HEK293T (cell line): ENCODE measurements around the gene CDS1.
"Not testable (repeated sequence)": the region's sequence is repeated elsewhere in the genome, so short reads cannot be mapped to it uniquely, and the experiment has no call there.

ENCODE experiments used
- CTCF ChIA-PET: fragments of 350-600 bp; formaldehyde crosslinking; extraction: SDS; loops from one replicate; lab custom pipeline; 2021; ENCODE audit warnings: antibody characterized with exemption, inconsistent platforms; lab: Yijun Ruan, JAX
- POLR2A ChIA-PET: fragments of 350-600 bp; formaldehyde crosslinking; extraction: SDS; loops from one replicate; lab custom pipeline; 2020; ENCODE audit warnings: antibody characterized with exemption, inconsistent platforms; lab: Yijun Ruan, JAX
- DNase-seq: peaks from one replicate; pipeline ENCODE4 v3.0.0; 2012; ENCODE audit warnings: mixed read lengths; ENCODE audit errors: extremely low spot score
- ARNT ChIP-seq: fragments of 450-650 bp; IDR thresholded peaks from 2 replicates; pipeline ENCODE4 v1.6.1; 2017; ENCODE audit warnings: mild to moderate bottlenecking
- BHLHE40 ChIP-seq: fragments of 450-650 bp; IDR thresholded peaks from 2 replicates; pipeline ENCODE4 v1.6.1; 2016; ENCODE audit warnings: mild to moderate bottlenecking, moderate library complexity, borderline replicate concordance
- CTBP1 ChIP-seq: fragments of 450-650 bp; IDR thresholded peaks from 2 replicates; pipeline ENCODE4 v1.6.1; 2016; ENCODE audit warnings: borderline replicate concordance
- ELF4 ChIP-seq: fragments of 450-650 bp; IDR thresholded peaks from 2 replicates; pipeline ENCODE4 v1.6.1; 2017; ENCODE audit warnings: antibody characterized with exemption
- FOXA1 ChIP-seq: fragments of 450-650 bp; IDR thresholded peaks from 2 replicates; pipeline ENCODE4 v1.6.1; 2016; ENCODE audit warnings: mild to moderate bottlenecking
- FOXK2 ChIP-seq: fragments of 450-650 bp; IDR thresholded peaks from 2 replicates; pipeline ENCODE4 v1.6.1; 2016; ENCODE audit warnings: mild to moderate bottlenecking
- FOXM1 ChIP-seq: fragments of 450-650 bp; IDR thresholded peaks from 2 replicates; pipeline ENCODE4 v1.6.1; 2017; ENCODE audit warnings: mild to moderate bottlenecking, borderline replicate concordance
- HDGF ChIP-seq: fragments of 450-650 bp; IDR thresholded peaks from 2 replicates; pipeline ENCODE4 v1.6.1; 2017; ENCODE audit warnings: antibody characterized with exemption, borderline replicate concordance
- L3MBTL2 ChIP-seq: fragments of 450-650 bp; conservative IDR thresholded peaks from 2 replicates; pipeline ENCODE4 v1.6.1; 2016; ENCODE audit warnings: mild to moderate bottlenecking
- LEF1 ChIP-seq: fragments of 450-650 bp; IDR thresholded peaks from 2 replicates; pipeline ENCODE4 v1.6.1; 2017; ENCODE audit warnings: mild to moderate bottlenecking, borderline replicate concordance
- NFRKB ChIP-seq: fragments of 450-650 bp; IDR thresholded peaks from 2 replicates; pipeline ENCODE4 v1.6.1; 2016; ENCODE audit warnings: mild to moderate bottlenecking, moderate library complexity
- PKNOX1 ChIP-seq: fragments of 450-650 bp; IDR thresholded peaks from 2 replicates; pipeline ENCODE4 v1.6.1; 2016
- SP1 ChIP-seq: fragments of 450-650 bp; IDR thresholded peaks from 2 replicates; pipeline ENCODE4 v1.6.1; 2017
- SUZ12 ChIP-seq: fragments of 450-650 bp; IDR thresholded peaks from 2 replicates; pipeline ENCODE4 v1.6.1; 2016; ENCODE audit warnings: mild to moderate bottlenecking
- TARDBP ChIP-seq: fragments of 450-650 bp; IDR thresholded peaks from 2 replicates; pipeline ENCODE4 v1.6.1; 2016
- ZNF384 ChIP-seq: fragments of 450-650 bp; IDR thresholded peaks from 2 replicates; pipeline ENCODE4 v1.6.1; 2016

Gene CDS1

GRCh38 chr4:84582988-84583875, at the start of gene CDS1:
Gene CDS1, plus strand, starts transcription at chr4:84583127. Its CDS starts 275 bp downstream, at chr4:84583402.
- ChIA-PET POLR2A (interaction anchor here (0.6 to 1.1 kb wide), 3 partner anchors 11 to 383 kb away, joined by 3 to 5 read pairs (median 3); partner anchors contain the start of genes NKX6-1 and WDFY3), CTCF (interaction anchor here (0.9 to 1.6 kb wide), 3 partner anchors 9 to 388 kb away, joined by 3 read pairs; no protein-coding TSS in a partner anchor)
- peak; percentile 32 for DNase-seq
- TF ChIP-seq LEF1 (no peak), PKNOX1 (no peak), SUZ12 (no peak), L3MBTL2 (no peak), NFRKB (no peak), ARNT (no peak), CTBP1 (no peak), FOXA1 (no peak), BHLHE40 (no peak), TARDBP (no peak), FOXM1 (no peak), ZNF384 (no peak), FOXK2 (no peak), HDGF (no peak), ELF4 (no peak)

GRCh38 chr4:84535901-84536300, 47.0 kb upstream of the CDS1 start:
- ChIA-PET CTCF (no interaction called here), POLR2A (no interaction called here)
- TF ChIP-seq BHLHE40, result no peak
- no peak for TF ChIP-seq SP1
- TF ChIP-seq HDGF, result no peak
- TF ChIP-seq CTBP1, result no peak
- no peak for TF ChIP-seq SUZ12
- no peak for TF ChIP-seq NFRKB
- TF ChIP-seq PKNOX1, result no peak
- TF ChIP-seq FOXK2, result no peak
- TF ChIP-seq ELF4, result no peak
- no peak for TF ChIP-seq TARDBP
- TF ChIP-seq ARNT, result no peak
- TF ChIP-seq FOXM1, result no peak
- no peak for TF ChIP-seq ZNF384
- DNase-seq, result no peak

- ChIA-PET POLR2A (no interaction called here), CTCF (no interaction called here)
- no peak for DNase-seq
- TF ChIP-seq FOXM1, result no peak
- no peak for TF ChIP-seq PKNOX1
- no peak for TF ChIP-seq ELF4
- TF ChIP-seq CTBP1, result no peak
- TF ChIP-seq TARDBP, result no peak
- TF ChIP-seq SUZ12, result no peak
- no peak for TF ChIP-seq LEF1
- no peak for TF ChIP-seq ARNT
- no peak for TF ChIP-seq NFRKB
Observed at GRCh38 chr4:84545093-84545492, 37.8 kb upstream of the CDS1 start.

- POLR2A ChIA-PET, result no interaction called here
- DNase-seq, result no peak
- TF ChIP-seq CTBP1, result no peak
- TF ChIP-seq FOXK2, result no peak
- no peak for TF ChIP-seq ARNT
- TF ChIP-seq HDGF, result no peak
- TF ChIP-seq NFRKB, result no peak
- TF ChIP-seq ZNF384, result no peak
- no peak for TF ChIP-seq PKNOX1
- TF ChIP-seq FOXA1, result no peak
- no peak for TF ChIP-seq LEF1
- no peak for TF ChIP-seq ELF4
- CTCF ChIA-PET, result no interaction called here
Observed at GRCh38 chr4:84547211-84547610, 35.7 kb upstream of the CDS1 start.

- CTCF ChIA-PET, DNase-seq, POLR2A ChIA-PET: not testable (repeated sequence)
Observed at GRCh38 chr4:84549191-84549590, 33.7 kb upstream of the CDS1 start.

GRCh38 chr4:84562156-84562555, 20.8 kb upstream of the CDS1 start:
- TF ChIP-seq ARNT (no peak), FOXA1 (no peak), PKNOX1 (no peak), FOXK2 (no peak), CTBP1 (no peak), LEF1 (no peak), SUZ12 (no peak), L3MBTL2 (no peak), SP1 (no peak), ELF4 (no peak), NFRKB (no peak), FOXM1 (no peak), BHLHE40 (no peak)
- ChIA-PET POLR2A (no interaction called here), CTCF (no interaction called here)
- DNase-seq, result no peak
